CD4-positive, alpha-beta T cell treated with Interferon alpha-2 for 1 hour (primary cell): ENCODE data around the gene ZC3HAV1.
A peak's percentile ranks its signal among the peaks of the same experiment; 100 is the strongest.
"Not testable (repeated sequence)": the region's sequence is repeated elsewhere in the genome, so short reads cannot be mapped to it uniquely, and the experiment has no call there.

Experiments
- DNase-seq, 2 donors: peaks; one replicate each; pipeline ENCODE4 v3.0.0-alpha.2; 2020 to 2022

ZC3HAV1 gene

GRCh38 chr7:139084709-139085108 lies 24.8 kb downstream of the ZC3HAV1 start:
- no peak for DNase-seq

GRCh38 chr7:139081584-139081983 lies 27.9 kb downstream of the ZC3HAV1 start:
- DNase-seq, result no peak

- no peak for DNase-seq
Measured at GRCh38 chr7:139080905-139081304, 28.6 kb downstream of the ZC3HAV1 start.

GRCh38 chr7:139079861-139080260 lies 29.7 kb downstream of the ZC3HAV1 start:
- no peak for DNase-seq

- DNase-seq, result no peak
Measured at GRCh38 chr7:139078911-139079310, 30.6 kb downstream of the ZC3HAV1 start.

GRCh38 chr7:139078399-139078798 lies 31.1 kb downstream of the ZC3HAV1 start:
- DNase-seq, result no peak

GRCh38 chr7:139077706-139078105 lies 31.8 kb downstream of the ZC3HAV1 start:
- DNase-seq, result not testable (repeated sequence)

GRCh38 chr7:139075871-139076686 lies 33.4 kb downstream of the ZC3HAV1 start:
- no peak for DNase-seq

GRCh38 chr7:139075031-139075652 lies 34.4 kb downstream of the ZC3HAV1 start:
- DNase-seq, result peak; percentile 74 to 88

GRCh38 chr7:139072796-139073195 lies 36.7 kb downstream of the ZC3HAV1 start:
- DNase-seq, result no peak

GRCh38 chr7:139071680-139072079 lies 37.8 kb downstream of the ZC3HAV1 start:
- no peak for DNase-seq

- DNase-seq, result no peak
Measured at GRCh38 chr7:139068544-139069399, 40.7 kb downstream of the ZC3HAV1 start.

- no peak for DNase-seq
Measured at GRCh38 chr7:139066315-139066714, 43.2 kb downstream of the ZC3HAV1 start.

GRCh38 chr7:139065323-139065722 lies 44.2 kb downstream of the ZC3HAV1 start:
- no peak for DNase-seq

- DNase-seq, result no peak
Measured at GRCh38 chr7:139061416-139061815, 48.1 kb downstream of the ZC3HAV1 start.

- no peak for DNase-seq
Measured at GRCh38 chr7:139060695-139061237, 48.8 kb downstream of the ZC3HAV1 start.

GRCh38 chr7:139059905-139060304 lies 49.6 kb downstream of the ZC3HAV1 start:
- no peak for DNase-seq

- DNase-seq, result no peak
Measured at GRCh38 chr7:139058943-139059342, 50.6 kb downstream of the ZC3HAV1 start.

- DNase-seq, result no peak
Measured at GRCh38 chr7:139055674-139056073, 53.8 kb downstream of the ZC3HAV1 start.

GRCh38 chr7:139054656-139055055 lies 54.9 kb downstream of the ZC3HAV1 start:
- not testable (repeated sequence) for DNase-seq

- no peak for DNase-seq
Measured at GRCh38 chr7:139054101-139054500, 55.4 kb downstream of the ZC3HAV1 start.

GRCh38 chr7:139051655-139052054 lies 57.9 kb downstream of the ZC3HAV1 start:
- DNase-seq, result no peak

GRCh38 chr7:139049936-139050335 lies 59.6 kb downstream of the ZC3HAV1 start:
- DNase-seq, result no peak
